ENCODE measurements around the gene DTX1. TPM values are rescaled to one million over a fixed set of nuclear protein-coding genes. Genes with fewer than 3 reads are reported as not detected.
A peak's percentile ranks its signal among the peaks of the same experiment; 100 is the strongest.

Gene DTX1
- total RNA-seq, 3 donors from 2014 or later, result 5.0 to 7.7 (median 5.2) TPM

DNA sequence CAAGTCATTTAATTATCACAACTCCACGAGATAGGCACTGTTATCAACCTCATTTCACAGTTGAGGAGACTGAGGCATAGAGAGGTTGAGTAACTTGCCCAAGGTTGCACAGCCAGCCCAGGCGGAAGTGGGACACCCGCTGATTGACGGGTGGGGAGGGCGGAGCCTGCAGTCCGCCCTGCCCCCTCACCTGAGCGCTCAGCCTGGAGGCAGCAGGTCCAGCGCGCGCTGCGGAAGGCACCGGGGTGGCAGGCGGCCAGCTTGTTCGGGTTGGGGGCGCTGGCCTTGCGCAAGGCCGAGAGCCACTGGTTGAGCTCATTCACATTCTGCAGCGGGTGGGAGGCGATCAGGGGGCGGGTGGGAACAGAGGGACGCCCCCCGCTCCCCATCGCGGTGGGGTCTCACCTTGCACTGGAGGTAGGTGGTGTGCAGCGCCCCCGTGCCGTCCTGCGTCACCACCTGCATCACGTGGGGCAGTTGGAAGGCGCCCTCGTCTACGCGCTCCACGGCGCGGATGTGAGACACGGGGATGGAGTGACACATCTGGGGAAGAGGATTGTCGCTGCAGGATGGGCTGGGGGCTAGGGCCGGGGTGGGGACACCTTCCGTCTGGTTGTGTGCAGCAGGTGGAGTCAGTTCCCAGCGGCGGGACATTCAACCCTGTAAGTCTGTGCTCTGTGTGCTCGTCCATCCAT, 47.4 kb downstream of the DTX1 start:
- H3K9me3 Mint-ChIP-seq, result no peaks in the 10 kb centered on the region
- ATAC-seq (peak; percentile 92 to 94), DNase-seq (peak; percentile 49)
- peaks cover 12% of the 10 kb centered on the region for H3K4me1 Mint-ChIP-seq (ENCODE audit: low read depth)
- no peaks in the 10 kb centered on the region for H3K36me3 Mint-ChIP-seq (ENCODE audit: insufficient read depth)
- no peaks in the 10 kb centered on the region for H3K27me3 Mint-ChIP-seq (ENCODE audit: low read depth)
- H3K4me3 Mint-ChIP-seq, result peak overlapping the region; percentile 77

- H3K27me3 Mint-ChIP-seq (ENCODE audit: low read depth), result no peaks in the 10 kb centered on the region
Measured at GRCh38 chr12:113104953-113105510, 48.5 kb downstream of the DTX1 start.

GRCh38 chr12:113105606-113106271, 49.2 kb downstream of the DTX1 start:
- no peaks in the 10 kb centered on the region for H3K9me3 Mint-ChIP-seq
- ATAC-seq (no peak), DNase-seq (no peak)
- no peaks in the 10 kb centered on the region for H3K27me3 Mint-ChIP-seq (ENCODE audit: low read depth)
- H3K4me1 Mint-ChIP-seq (ENCODE audit: low read depth), result peaks cover 23% of the 10 kb centered on the region
- no peak overlapping the region for H3K4me3 Mint-ChIP-seq
- H3K36me3 Mint-ChIP-seq (ENCODE audit: insufficient read depth), result no peaks in the 10 kb centered on the region

More at GRCh38 chr12:113104953-113105510, 48.5 kb downstream of the DTX1 start:
- no peak for ATAC-seq
- Mint-ChIP-seq H3K9me3 (no peaks in the 10 kb centered on the region), H3K4me3 (peak overlapping the region; percentile 21), H3K36me3 (ENCODE audit: insufficient read depth) (no peaks in the 10 kb centered on the region), H3K4me1 (ENCODE audit: low read depth) (peaks cover 19% of the 10 kb centered on the region)
- DNase-seq, result no peak

- Mint-ChIP-seq H3K36me3 (ENCODE audit: insufficient read depth) (no peaks in the 10 kb centered on the region), H3K9me3 (no peaks in the 10 kb centered on the region), H3K27me3 (ENCODE audit: low read depth) (no peaks in the 10 kb centered on the region), H3K4me1 (ENCODE audit: low read depth) (peaks cover 23% of the 10 kb centered on the region), H3K4me3 (no peak overlapping the region)
- no peak for ATAC-seq
- DNase-seq, result no peak
Measured at GRCh38 chr12:113106361-113106760, 49.8 kb downstream of the DTX1 start.

GRCh38 chr12:113108308-113108707, 51.8 kb downstream of the DTX1 start:
- no peak for ATAC-seq
- Mint-ChIP-seq H3K4me3 (no peak overlapping the region), H3K36me3 (ENCODE audit: insufficient read depth) (no peaks in the 10 kb centered on the region), H3K4me1 (ENCODE audit: low read depth) (peaks cover 20% of the 10 kb centered on the region), H3K9me3 (no peaks in the 10 kb centered on the region), H3K27me3 (ENCODE audit: low read depth) (no peaks in the 10 kb centered on the region)
- no peak for DNase-seq

DNA sequence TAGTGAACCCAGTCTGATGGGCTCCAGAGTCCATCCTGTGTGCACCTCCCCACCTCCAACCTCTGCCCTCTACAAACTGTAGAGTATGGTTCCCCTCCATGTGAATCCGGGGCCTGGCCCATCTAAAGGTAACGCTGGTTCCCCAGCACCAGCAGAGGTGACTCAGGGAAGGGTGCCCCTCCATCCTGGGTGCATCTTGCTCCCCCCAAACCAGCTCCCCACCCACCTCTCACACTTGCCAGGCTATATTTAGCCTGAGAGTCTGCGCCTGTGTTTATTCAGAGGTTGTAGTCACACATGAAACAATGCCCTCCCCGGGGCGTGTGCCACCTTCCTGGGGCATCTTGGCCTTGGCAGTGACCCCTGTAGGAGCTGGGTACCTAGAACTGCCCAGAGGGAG, 52.8 kb downstream of the DTX1 start:
- H3K4me3 Mint-ChIP-seq, result no peak overlapping the region
- ATAC-seq, result no peak
- no peak for DNase-seq
- H3K27me3 Mint-ChIP-seq (ENCODE audit: low read depth), result no peaks in the 10 kb centered on the region
- H3K4me1 Mint-ChIP-seq (ENCODE audit: low read depth), result peaks cover 14% of the 10 kb centered on the region
- no peaks in the 10 kb centered on the region for H3K9me3 Mint-ChIP-seq
- no peaks in the 10 kb centered on the region for H3K36me3 Mint-ChIP-seq (ENCODE audit: insufficient read depth)

- DNase-seq (no peak), ATAC-seq (no peak)
- Mint-ChIP-seq H3K4me1 (ENCODE audit: low read depth) (peaks cover 11% of the 10 kb centered on the region), H3K9me3 (no peaks in the 10 kb centered on the region), H3K4me3 (no peak overlapping the region), H3K36me3 (ENCODE audit: insufficient read depth) (no peaks in the 10 kb centered on the region), H3K27me3 (ENCODE audit: low read depth) (no peaks in the 10 kb centered on the region)
Measured at GRCh38 chr12:113109872-113110599, 53.5 kb downstream of the DTX1 start.

GRCh38 chr12:113111247-113111646, 54.7 kb downstream of the DTX1 start:
- ATAC-seq (no peak), DNase-seq (no peak)
- Mint-ChIP-seq H3K27me3 (ENCODE audit: low read depth) (no peaks in the 10 kb centered on the region), H3K4me1 (ENCODE audit: low read depth) (peaks cover 11% of the 10 kb centered on the region), H3K9me3 (no peaks in the 10 kb centered on the region), H3K36me3 (ENCODE audit: insufficient read depth) (no peaks in the 10 kb centered on the region), H3K4me3 (no peak overlapping the region)

GRCh38 chr12:113112043-113112899, 55.7 kb downstream of the DTX1 start:
- Mint-ChIP-seq H3K9me3 (no peaks in the 10 kb centered on the region), H3K4me3 (no peak overlapping the region), H3K27me3 (ENCODE audit: low read depth) (no peaks in the 10 kb centered on the region), H3K4me1 (ENCODE audit: low read depth) (peaks cover 11% of the 10 kb centered on the region), H3K36me3 (ENCODE audit: insufficient read depth) (no peaks in the 10 kb centered on the region)
- no peak for ATAC-seq
- DNase-seq, result no peak

DNA sequence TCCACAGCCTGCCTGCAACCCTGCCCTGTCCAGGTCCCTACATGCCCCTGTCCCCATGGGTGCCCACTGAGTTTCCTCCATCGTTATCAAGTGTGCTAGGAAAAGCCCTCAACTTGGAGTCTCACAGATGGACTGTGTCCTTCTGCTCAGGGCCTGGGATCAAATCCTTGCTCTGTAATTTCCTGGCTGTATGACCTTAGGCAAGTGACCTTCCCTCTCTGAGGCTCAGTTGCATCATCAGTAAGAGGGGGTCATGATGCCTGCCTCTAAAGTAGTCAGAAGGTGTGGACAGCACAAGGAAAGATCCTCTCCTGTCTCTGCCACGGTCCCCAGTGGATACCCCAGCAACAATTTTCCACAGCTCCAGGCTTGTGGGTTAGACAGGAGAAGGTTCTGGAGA, 56.9 kb downstream of the DTX1 start:
- no peak for ATAC-seq
- peaks cover 11% of the 10 kb centered on the region for H3K4me1 Mint-ChIP-seq (ENCODE audit: low read depth)
- no peaks in the 10 kb centered on the region for H3K27me3 Mint-ChIP-seq (ENCODE audit: low read depth)
- H3K4me3 Mint-ChIP-seq, result no peak overlapping the region
- no peaks in the 10 kb centered on the region for H3K36me3 Mint-ChIP-seq (ENCODE audit: insufficient read depth)
- H3K9me3 Mint-ChIP-seq, result no peaks in the 10 kb centered on the region
- no peak for DNase-seq

DNA sequence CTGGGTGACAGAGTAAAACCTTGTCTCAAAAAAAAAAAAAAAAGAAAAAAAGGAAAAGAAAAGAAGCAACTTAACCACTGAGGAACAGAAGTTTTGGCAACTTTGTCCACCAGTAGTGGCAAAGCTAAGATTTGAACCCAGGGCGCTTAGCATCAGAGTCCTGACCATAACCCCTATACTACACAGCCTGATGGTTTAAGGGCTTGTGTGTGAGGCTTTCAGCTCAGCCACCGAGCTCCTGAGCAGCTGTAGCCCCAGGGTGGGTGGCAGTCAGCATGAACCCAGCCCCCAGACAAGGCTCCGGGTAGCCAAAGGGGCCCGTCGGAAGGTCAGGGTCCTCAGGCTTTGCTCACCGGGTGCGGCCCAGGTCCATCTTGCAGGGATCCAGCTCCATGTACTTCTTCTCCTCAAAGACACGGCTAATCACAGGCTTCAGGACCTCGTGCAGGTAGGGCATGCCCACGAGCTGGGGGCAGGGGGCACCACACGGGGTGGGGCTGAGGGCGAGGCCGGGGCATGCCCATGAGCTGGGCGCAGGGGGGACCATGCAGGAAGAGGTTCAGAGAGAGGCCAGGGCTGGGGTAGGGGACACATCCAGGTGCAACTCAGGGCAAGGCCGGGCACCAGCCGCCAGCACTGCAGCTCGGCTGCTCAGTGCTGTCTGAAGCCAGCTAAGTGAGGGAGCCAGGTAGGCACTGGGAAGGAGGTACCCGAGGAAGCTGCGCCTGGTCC, 58.1 kb downstream of the DTX1 start:
- no peak for ATAC-seq
- H3K27me3 Mint-ChIP-seq (ENCODE audit: low read depth), result no peaks in the 10 kb centered on the region
- no peak for DNase-seq
- no peak overlapping the region for H3K4me3 Mint-ChIP-seq
- peaks cover 8% of the 10 kb centered on the region for H3K4me1 Mint-ChIP-seq (ENCODE audit: low read depth)
- H3K9me3 Mint-ChIP-seq, result no peaks in the 10 kb centered on the region
- H3K36me3 Mint-ChIP-seq (ENCODE audit: insufficient read depth), result no peaks in the 10 kb centered on the region

DNA sequence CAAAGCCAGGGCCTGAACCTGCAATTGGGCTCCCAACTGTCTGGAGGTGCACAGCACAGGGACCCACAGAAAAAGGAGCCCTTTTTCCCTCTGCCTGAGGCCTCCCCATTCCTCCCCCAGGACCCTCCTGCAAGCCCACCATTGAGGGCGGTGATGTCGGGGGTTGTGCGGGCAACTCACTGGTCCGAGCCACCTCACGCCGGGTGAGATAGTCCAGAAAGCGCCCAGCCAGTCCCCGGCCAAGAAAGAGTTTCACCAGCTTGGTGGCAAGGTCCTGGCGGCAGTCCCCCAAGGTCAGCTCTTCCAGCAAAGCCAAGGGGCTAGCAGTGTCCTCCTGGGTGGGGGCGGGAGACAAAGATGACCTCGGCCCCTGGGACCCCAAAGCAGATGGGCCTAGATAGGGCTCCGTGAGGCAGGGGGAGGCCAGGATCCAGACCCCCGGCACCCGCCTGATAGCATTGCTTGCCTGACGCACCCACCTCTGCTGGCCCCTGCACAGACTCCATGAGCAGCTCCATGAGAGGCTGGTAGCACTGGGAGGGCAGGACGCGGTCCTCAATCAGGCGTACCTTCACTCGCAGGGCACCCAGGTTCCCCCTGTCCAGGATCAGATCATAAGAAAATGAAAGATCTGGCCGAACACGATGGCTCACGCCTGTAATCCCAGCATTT, 59.1 kb downstream of the DTX1 start:
- no peaks in the 10 kb centered on the region for H3K9me3 Mint-ChIP-seq
- ATAC-seq, result no peak
- no peak for DNase-seq
- no peaks in the 10 kb centered on the region for H3K27me3 Mint-ChIP-seq (ENCODE audit: low read depth)
- H3K36me3 Mint-ChIP-seq (ENCODE audit: insufficient read depth), result no peaks in the 10 kb centered on the region
- no peaks in the 10 kb centered on the region for H3K4me1 Mint-ChIP-seq (ENCODE audit: low read depth)
- H3K4me3 Mint-ChIP-seq, result no peak overlapping the region

GRCh38 chr12:113116875-113117274, 60.3 kb downstream of the DTX1 start:
- Mint-ChIP-seq H3K4me1 (ENCODE audit: low read depth) (no peaks in the 10 kb centered on the region), H3K36me3 (ENCODE audit: insufficient read depth) (no peaks in the 10 kb centered on the region), H3K4me3 (no peak overlapping the region), H3K9me3 (no peaks in the 10 kb centered on the region), H3K27me3 (ENCODE audit: low read depth) (no peaks in the 10 kb centered on the region)
- DNase-seq (no peak), ATAC-seq (no peak)

Measured in activated T-cell treated with anti-CD3 and anti-CD28 coated beads, Interleukin-2, amount 50 U/mL, for 4 hours (primary cell).